OCI-LY7 (cell line): ENCODE results near the gene TGFB1I1. TPM values are rescaled to one million over a fixed set of nuclear protein-coding genes. Genes with fewer than 3 reads are reported as not detected.
A peak's percentile ranks its signal among the peaks of the same experiment; 100 is the strongest.

ENCODE experiments used
- BruUV-seq: library from RNA; stranded (reverse); fragments of 400-500 nt; replicated peaks from 2 replicates; lab custom pipeline; 2021; lab: Mats Ljungman, UMichigan
- CTCF ChIA-PET: fragments of 300-600 bp; sonication (Branson Sonifier 250); formaldehyde crosslinking; loops from one replicate; lab custom pipeline; 2022; ENCODE audit warnings: antibody characterized with exemption; ENCODE audit not compliant: unreplicated experiment; lab: Charles Lee
- POLR2A ChIA-PET: fragments of 300-600 bp; sonication (Branson Sonifier 250); formaldehyde crosslinking; loops from one replicate; lab custom pipeline; 2022; ENCODE audit warnings: antibody characterized with exemption; lab: Charles Lee
- DNase-seq: peaks from one replicate; pipeline ENCODE4 v3.0.0-alpha.2; 2015; ENCODE audit warnings: low spot score
- H2AFZ ChIP-seq: fragments of 200-600 bp; sonication (generic), shearing (Covaris generic); 2 replicates; pipeline ENCODE4 v1.6.1; 2014; ENCODE audit warnings: mild to moderate bottlenecking, antibody characterized with exemption, low read length, moderate library complexity
- H3K27ac ChIP-seq: fragments of 200-600 bp; sonication (generic); 2 replicates; pipeline ENCODE4 v1.5.1; 2014; ENCODE audit warnings: mixed run types, low read depth, mild to moderate bottlenecking, moderate library complexity, low read length, inconsistent platforms; ENCODE audit not compliant: poor library complexity, severe bottlenecking
- H3K36me3 ChIP-seq: fragments of 200-600 bp; sonication (generic); 2 replicates; pipeline ENCODE4 v1.6.1; 2014; ENCODE audit warnings: mild to moderate bottlenecking, antibody characterized with exemption, low read length, moderate library complexity, mixed read lengths; ENCODE audit not compliant: insufficient read depth
- H3K4me1 ChIP-seq: fragments of 200-600 bp; sonication (generic); 2 replicates; pipeline ENCODE4 v1.5.1; 2014; ENCODE audit warnings: mild to moderate bottlenecking, low read length; ENCODE audit not compliant: insufficient read depth, poor library complexity, severe bottlenecking
- H3K4me2 ChIP-seq: fragments of 200-600 bp; sonication (generic); 2 replicates; pipeline ENCODE4 v1.6.1; 2014; ENCODE audit warnings: mild to moderate bottlenecking, low read length
- H3K4me3 ChIP-seq: fragments of 200-600 bp; sonication (generic); 2 replicates; pipeline ENCODE4 v1.5.1; 2014; ENCODE audit warnings: mild to moderate bottlenecking, low read depth, low read length; ENCODE audit not compliant: poor library complexity, severe bottlenecking
- H3K79me2 ChIP-seq: fragments of 200-600 bp; sonication (generic); 2 replicates; pipeline ENCODE4 v1.6.1; 2016; ENCODE audit warnings: low read depth, mild to moderate bottlenecking, low read length, moderate library complexity, mixed read lengths; ENCODE audit not compliant: insufficient read depth
- H3K9me2 ChIP-seq: fragments of 200-600 bp; sonication (generic); 2 replicates; pipeline ENCODE4 v1.6.1; 2016; ENCODE audit warnings: mild to moderate bottlenecking, low read length, mixed read lengths; ENCODE audit not compliant: insufficient read depth
- H3K9me3 ChIP-seq: fragments of 200-600 bp; sonication (generic); 2 replicates; pipeline ENCODE4 v1.6.1; 2014; ENCODE audit warnings: mild to moderate bottlenecking, mixed run types, low read length, mixed read lengths
- H4K20me1 ChIP-seq: fragments of 200-600 bp; sonication (generic); 2 replicates; pipeline ENCODE4 v1.6.1; 2014; ENCODE audit warnings: mild to moderate bottlenecking, antibody characterized with exemption, low read length, moderate library complexity, mixed read lengths; ENCODE audit not compliant: insufficient read depth
- EZH2phosphoT487 ChIP-seq: fragments of 200-600 bp; sonication (generic); IDR thresholded peaks from 2 replicates; pipeline ENCODE4 v1.6.1; 2018; ENCODE audit warnings: low read depth, borderline replicate concordance, mild to moderate bottlenecking, mixed run types, antibody characterized with exemption, low read length, moderate library complexity, mixed read lengths
- intact Hi-C: fragments of 100-400 bp; cut with micrococcal nuclease; formaldehyde crosslinking; loops from one replicate; pipeline ENCODE4 v1.10.0; 2022; ENCODE audit not compliant: unreplicated experiment
- total RNA-seq, 2 experiments: library from RNA; depleted of rRNA in 1 of 2; stranded (reverse); fragments of >200 nt in 1 of 2; shearing (Covaris generic) in 1 of 2; gene quantifications; 2 replicates each; pipeline ENCODE4 v1.2.3, GENCODE V29; 2014 to 2022
- TF ChIP-seq, protein P1 (sequence below): fragments of 200-600 bp; sonication (generic); conservative IDR thresholded peaks from 2 replicates; pipeline ENCODE4 v1.5.1; 2014; ENCODE audit warnings: mild to moderate bottlenecking, antibody characterized with exemption, low read length, moderate library complexity, mixed read lengths

The TGFB1I1 gene
- total RNA-seq, 2 experiments from 2014 or later: 0.38 to 0.73 TPM

- TF ChIP-seq EZH2phosphoT487: no peak
- TF ChIP-seq, protein P1, sequence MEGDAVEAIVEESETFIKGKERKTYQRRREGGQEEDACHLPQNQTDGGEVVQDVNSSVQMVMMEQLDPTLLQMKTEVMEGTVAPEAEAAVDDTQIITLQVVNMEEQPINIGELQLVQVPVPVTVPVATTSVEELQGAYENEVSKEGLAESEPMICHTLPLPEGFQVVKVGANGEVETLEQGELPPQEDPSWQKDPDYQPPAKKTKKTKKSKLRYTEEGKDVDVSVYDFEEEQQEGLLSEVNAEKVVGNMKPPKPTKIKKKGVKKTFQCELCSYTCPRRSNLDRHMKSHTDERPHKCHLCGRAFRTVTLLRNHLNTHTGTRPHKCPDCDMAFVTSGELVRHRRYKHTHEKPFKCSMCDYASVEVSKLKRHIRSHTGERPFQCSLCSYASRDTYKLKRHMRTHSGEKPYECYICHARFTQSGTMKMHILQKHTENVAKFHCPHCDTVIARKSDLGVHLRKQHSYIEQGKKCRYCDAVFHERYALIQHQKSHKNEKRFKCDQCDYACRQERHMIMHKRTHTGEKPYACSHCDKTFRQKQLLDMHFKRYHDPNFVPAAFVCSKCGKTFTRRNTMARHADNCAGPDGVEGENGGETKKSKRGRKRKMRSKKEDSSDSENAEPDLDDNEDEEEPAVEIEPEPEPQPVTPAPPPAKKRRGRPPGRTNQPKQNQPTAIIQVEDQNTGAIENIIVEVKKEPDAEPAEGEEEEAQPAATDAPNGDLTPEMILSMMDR: no peak
- Histone ChIP-seq H3K79me2 (no peaks in the 10 kb centered on the region), H3K4me1 (peaks cover 10% of the 10 kb centered on the region), H3K9me3 (no peaks in the 10 kb centered on the region), H3K4me3 (no peak overlapping the region), H4K20me1 (peaks cover 4% of the 10 kb centered on the region; the same call in 1 of the 2 replicates), H3K4me2 (no peak overlapping the region), H3K9me2 (no peaks in the 10 kb centered on the region), H3K27ac (no peak overlapping the region), H3K36me3 (no peaks in the 10 kb centered on the region), H2AFZ (no peak overlapping the region)
- intact Hi-C loops: no loop called here
- POLR2A ChIA-PET: no interaction called here
- CTCF ChIA-PET: no interaction called here
- DNase-seq: no peak
- BruUV-seq: no TSS peak
These were observed 6.1 kb upstream of the TGFB1I1 start for GRCh38 chr16:31465788-31466370.

- Histone ChIP-seq H3K9me2 (no peaks in the 10 kb centered on the region), H3K36me3 (no peaks in the 10 kb centered on the region), H3K79me2 (no peaks in the 10 kb centered on the region), H3K9me3 (no peaks in the 10 kb centered on the region), H3K4me3 (no peak overlapping the region), H2AFZ (no peak overlapping the region), H3K4me2 (no peak overlapping the region), H3K4me1 (peaks cover 10% of the 10 kb centered on the region), H3K27ac (no peak overlapping the region), H4K20me1 (no peaks in the 10 kb centered on the region)
- no peak for TF ChIP-seq EZH2phosphoT487
- TF ChIP-seq, protein P1: no peak
- POLR2A ChIA-PET: no interaction called here
- CTCF ChIA-PET: no interaction called here
- no peak for DNase-seq
- BruUV-seq: no TSS peak
- intact Hi-C loops: no loop called here
These were observed 5.5 kb upstream of the TGFB1I1 start for GRCh38 chr16:31466381-31466841.

- Histone ChIP-seq H3K4me2 (peak overlapping the region; percentile 39), H3K79me2 (no peaks in the 10 kb centered on the region), H3K4me3 (no peak overlapping the region), H3K9me3 (no peaks in the 10 kb centered on the region), H2AFZ (no peak overlapping the region), H3K27ac (no peak overlapping the region), H3K4me1 (peaks cover 10% of the 10 kb centered on the region), H4K20me1 (no peaks in the 10 kb centered on the region), H3K36me3 (no peaks in the 10 kb centered on the region), H3K9me2 (no peaks in the 10 kb centered on the region)
- CTCF ChIA-PET: no interaction called here
- peak; percentile 59 for DNase-seq
- TF ChIP-seq EZH2phosphoT487: no peak
- TF ChIP-seq, protein P1: no peak
- no TSS peak for BruUV-seq
- intact Hi-C loops: no loop called here
- POLR2A ChIA-PET: no interaction called here
These were observed 4.7 kb upstream of the TGFB1I1 start for GRCh38 chr16:31467151-31467773.
